HepG2 (cell line): ENCODE measurements around the gene UBE2C. TPM values are rescaled to one million over a fixed set of nuclear protein-coding genes. Genes with fewer than 3 reads are reported as not detected.

ENCODE experiments used
- ARNT2 ChIP-seq: sonication (generic); formaldehyde crosslinking; IDR thresholded peaks from 2 replicates; pipeline ENCODE4 v1.8.0; 2022; ENCODE audit warnings: mild to moderate bottlenecking, low read depth, missing genetic modification reagents, moderate library complexity
- ATF7 ChIP-seq, 2 experiments: fragments of 450-650 bp in 1 of 2; sonication (generic) in 1 of 2; formaldehyde crosslinking in 1 of 2; IDR thresholded peaks; 2 replicates each; pipeline versions ENCODE4 v1.4.0 to v1.6.1; 2016 to 2020; ENCODE audit warnings: antibody characterized with exemption in 1 of 2, mild to moderate bottlenecking in 1 of 2, missing genetic modification reagents in 1 of 2
- BHLHE40 ChIP-seq: IDR thresholded peaks from 2 replicates; pipeline ENCODE4 v1.6.1; 2011; ENCODE audit warnings: low read length, improper control_type of control experiment
- DMTF1 ChIP-seq: sonication (generic); formaldehyde crosslinking; IDR thresholded peaks from 2 replicates; pipeline ENCODE4 v1.4.0; 2020; ENCODE audit warnings: mild to moderate bottlenecking, missing genetic modification reagents
- ETV6 ChIP-seq: sonication (generic); formaldehyde crosslinking; conservative IDR thresholded peaks from 2 replicates; pipeline ENCODE4 v1.4.0; 2020; ENCODE audit warnings: missing genetic modification reagents
- HNRNPLL ChIP-seq: fragments of 200-400 bp; formaldehyde crosslinking; IDR thresholded peaks from 2 replicates; pipeline ENCODE4 v1.6.1; 2017; ENCODE audit warnings: mild to moderate bottlenecking, low read depth, low read length; ENCODE audit not compliant: poor library complexity, severe bottlenecking
- MAFG ChIP-seq: sonication (generic); formaldehyde crosslinking; IDR thresholded peaks from 2 replicates; pipeline ENCODE4 v1.5.1; 2020; ENCODE audit warnings: mild to moderate bottlenecking, missing genetic modification reagents
- MAX ChIP-seq: IDR thresholded peaks from 2 replicates; pipeline ENCODE4 v1.6.1; 2012; ENCODE audit warnings: inconsistent platforms
- MEIS2 ChIP-seq: sonication (generic); formaldehyde crosslinking; IDR thresholded peaks from 2 replicates; pipeline ENCODE4 v1.9.0; 2021; ENCODE audit warnings: mild to moderate bottlenecking, missing genetic modification reagents
- MIXL1 ChIP-seq: IDR thresholded peaks from 2 replicates; pipeline ENCODE4 v1.6.1; 2016
- MTA3 ChIP-seq: sonication (generic); formaldehyde crosslinking; IDR thresholded peaks from 2 replicates; pipeline ENCODE4 v1.4.0; 2020; ENCODE audit warnings: missing genetic modification reagents
- NR3C1 ChIP-seq: sonication (generic); formaldehyde crosslinking; IDR thresholded peaks from 2 replicates; pipeline ENCODE4 v1.4.0; 2020; ENCODE audit warnings: missing genetic modification reagents
- PHF20 ChIP-seq: sonication (generic); formaldehyde crosslinking; IDR thresholded peaks from 2 replicates; pipeline ENCODE4 v1.5.0; 2020; ENCODE audit warnings: mild to moderate bottlenecking, missing genetic modification reagents
- POLR2A ChIP-seq, 2 experiments: IDR thresholded peaks; 2 replicates each; pipeline ENCODE4 v1.6.1; 2011; ENCODE audit warnings: low read depth in 2 of 2, low read length in 2 of 2, mild to moderate bottlenecking in 1 of 2, moderate library complexity in 1 of 2; ENCODE audit not compliant: insufficient read depth in 1 of 2
- TGIF2 ChIP-seq: IDR thresholded peaks from 2 replicates; pipeline ENCODE4 v1.6.1; 2016; ENCODE audit warnings: control low read depth, missing compliant biosample characterization
- THAP11 ChIP-seq: IDR thresholded peaks from 2 replicates; pipeline ENCODE4 v1.6.1; 2016; ENCODE audit warnings: missing biosample characterization, missing genetic modification reagents
- YY1 ChIP-seq: IDR thresholded peaks from 2 replicates; pipeline ENCODE4 v1.6.1; 2011; ENCODE audit warnings: low read length, low read depth, moderate library complexity, mild to moderate bottlenecking; ENCODE audit not compliant: insufficient read depth, insufficient replicate concordance
- ZBTB33 ChIP-seq: sonication (generic); formaldehyde crosslinking; IDR thresholded peaks from 2 replicates; pipeline ENCODE4 v1.4.0; 2020; ENCODE audit warnings: missing genetic modification reagents
- ZIK1 ChIP-seq: sonication (generic); formaldehyde crosslinking; IDR thresholded peaks from 2 replicates; pipeline ENCODE4 v1.5.0; 2020; ENCODE audit warnings: mild to moderate bottlenecking, low read depth, missing genetic modification reagents, borderline replicate concordance
- ZNF136 ChIP-seq: sonication (generic); formaldehyde crosslinking; IDR thresholded peaks from 2 replicates; pipeline ENCODE4 v1.8.1; 2022; ENCODE audit warnings: low read depth, mild to moderate bottlenecking, moderate library complexity, missing genetic modification reagents
- ZNF382 ChIP-seq: sonication (generic); formaldehyde crosslinking; IDR thresholded peaks from 2 replicates; pipeline ENCODE4 v1.5.0; 2020; ENCODE audit warnings: missing genetic modification reagents, mild to moderate bottlenecking, borderline replicate concordance
- ZNF788 ChIP-seq: sonication (generic); formaldehyde crosslinking; IDR thresholded peaks from 2 replicates; pipeline ENCODE4 v1.5.0; 2020; ENCODE audit warnings: mild to moderate bottlenecking, missing genetic modification reagents, borderline replicate concordance
- ZSCAN21 ChIP-seq: sonication (generic); formaldehyde crosslinking; IDR thresholded peaks from 2 replicates; pipeline ENCODE4 v1.8.0; 2022; ENCODE audit warnings: mild to moderate bottlenecking, missing genetic modification reagents, moderate library complexity, borderline replicate concordance
- polyA plus RNA-seq, 8 experiments: library from polyadenylated mRNA; depleted of rRNA in 3 of 8; stranded (reverse) in 7 of 8; unstranded in 1 of 8; fragments of >200 nt; fragmentation: Illumina TruSeq in 4 of 8; extraction: Trizol in 4 of 8; gene quantifications; 2 replicates each; pipeline versions ENCODE4 v1.2.1 to v1.2.3, GENCODE V29; 2011 to 2016; ENCODE audit warnings: low read depth in 4 of 8, missing spikeins in 1 of 8, mixed read lengths in 1 of 8; ENCODE audit not compliant: insufficient read depth in 1 of 8
- total RNA-seq, 5 experiments: library from RNA; depleted of rRNA; stranded (reverse); fragments of >200 nt; fragmentation: Illumina TruSeq; extraction: Trizol; gene quantifications; 2 replicates each; pipeline ENCODE4 v1.2.3, GENCODE V29; 2016; ENCODE audit warnings: low read depth in 1 of 5
- TF ChIP-seq, protein P1 (sequence below): sonication (generic); formaldehyde crosslinking; IDR thresholded peaks from 2 replicates; pipeline ENCODE4 v1.4.0; 2020; ENCODE audit warnings: low read depth, mild to moderate bottlenecking, missing genetic modification reagents

UBE2C gene
- total and polyA plus RNA-seq, 2 of the 13 experiments (the other 11 are each of a cell fraction or from before 2014, with no cell fraction given): 100 to 123 TPM

GRCh38 chr20:45823949-45824835 is 11.7 kb downstream of the UBE2C start (continued):
- TF ChIP-seq ZBTB33 (CRISPR knock-in tag) (peak; percentile 97), MAFG (CRISPR knock-in tag) (no peak; the same call in 1 of the 2 replicates), MTA3 (CRISPR knock-in tag) (no peak), ATF7 (IDR thresholded peaks at IDR 0.05) (no peak), ATF7 (CRISPR knock-in tag; IDR thresholded peaks at IDR 0.05) (no peak), ZNF382 (CRISPR knock-in tag) (no peak), PHF20 (CRISPR knock-in tag) (0 out of 2 replicates have a peak, but pooled peaks have one; percentile 10), YY1 (peak; percentile 66), HNRNPLL (no peak), ZNF136 (CRISPR knock-in tag) (no peak), MAX (peak; percentile 49; the same call in 1 of the 2 replicates), THAP11 (CRISPR knock-in tag) (peak; percentile 32), DMTF1 (CRISPR knock-in tag) (no peak), ARNT2 (CRISPR knock-in tag) (no peak), ZNF788 (CRISPR knock-in tag) (peak; percentile 43; the same call in 1 of the 2 replicates), POLR2A (IDR thresholded peaks at IDR 0.05; ENCODE audit: insufficient read depth in 1 of 2, low read depth in 2 of 2, low read length in 2 of 2) (no peak), MEIS2 (CRISPR knock-in tag) (no peak), MIXL1 (0 out of 2 replicates have a peak, but pooled peaks have one; percentile 40), ZIK1 (CRISPR knock-in tag) (0 out of 2 replicates have a peak, but pooled peaks have one; percentile 51), BHLHE40 (0 out of 2 replicates have a peak, but pooled peaks have one; percentile 6), TGIF2 (no peak), ETV6 (CRISPR knock-in tag) (no peak), NR3C1 (CRISPR knock-in tag) (no peak), ZSCAN21 (CRISPR knock-in tag) (no peak)
- TF ChIP-seq, protein P1, sequence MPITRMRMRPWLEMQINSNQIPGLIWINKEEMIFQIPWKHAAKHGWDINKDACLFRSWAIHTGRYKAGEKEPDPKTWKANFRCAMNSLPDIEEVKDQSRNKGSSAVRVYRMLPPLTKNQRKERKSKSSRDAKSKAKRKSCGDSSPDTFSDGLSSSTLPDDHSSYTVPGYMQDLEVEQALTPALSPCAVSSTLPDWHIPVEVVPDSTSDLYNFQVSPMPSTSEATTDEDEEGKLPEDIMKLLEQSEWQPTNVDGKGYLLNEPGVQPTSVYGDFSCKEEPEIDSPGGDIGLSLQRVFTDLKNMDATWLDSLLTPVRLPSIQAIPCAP (CRISPR knock-in tag): no peak
